ENCODE measurements around the gene PLXDC2.

GRCh38 chr10:19964625-19965024 is 148.4 kb downstream of the PLXDC2 start:
- TF ChIP-seq CTCF (conservative IDR thresholded peaks at IDR 0.05; ENCODE audit: low read length) (no peak), EZH2phosphoT487 (IDR thresholded peaks at IDR 0.05; ENCODE audit: borderline replicate concordance) (no peak)

Measured in Loucy (cell line).